ENCODE results near the gene NFATC1. TPM values are rescaled to one million over a fixed set of nuclear protein-coding genes. Genes with fewer than 3 reads are reported as not detected.

The NFATC1 gene
- total RNA-seq, 1 donor from 2014 or later, result 35.4 TPM

GRCh38 chr18:79503406-79503805 lies 107.7 kb downstream of the NFATC1 start:
- peak; percentile 11 for DNase-seq (ENCODE audit: low spot score)

GRCh38 chr18:79504034-79504433 lies 108.3 kb downstream of the NFATC1 start:
- no peak for DNase-seq (ENCODE audit: low spot score)

- DNase-seq (ENCODE audit: low spot score), result peak; percentile 4
These were observed 108.8 kb downstream of the NFATC1 start for GRCh38 chr18:79504495-79504894.

GRCh38 chr18:79505465-79505864 lies 109.7 kb downstream of the NFATC1 start:
- peak; percentile 59 for DNase-seq (ENCODE audit: low spot score)

- peak; percentile 80 for DNase-seq (ENCODE audit: low spot score)
These were observed 110.7 kb downstream of the NFATC1 start for GRCh38 chr18:79506191-79507075.

- peak; percentile 91 for DNase-seq (ENCODE audit: low spot score)
These were observed 111.4 kb downstream of the NFATC1 start for GRCh38 chr18:79507076-79507545.

- DNase-seq (ENCODE audit: low spot score), result peak; percentile 90
These were observed 112.1 kb downstream of the NFATC1 start for GRCh38 chr18:79507546-79508480.

GRCh38 chr18:79508565-79509535 lies 113.1 kb downstream of the NFATC1 start:
- peak; percentile 88 for DNase-seq (ENCODE audit: low spot score)

- peak; percentile 55 for DNase-seq (ENCODE audit: low spot score)
These were observed 113.8 kb downstream of the NFATC1 start for GRCh38 chr18:79509536-79509930.

- DNase-seq (ENCODE audit: low spot score), result peak; percentile 81
These were observed 114.4 kb downstream of the NFATC1 start for GRCh38 chr18:79510046-79510685.

GRCh38 chr18:79510731-79511241 lies 115.1 kb downstream of the NFATC1 start:
- DNase-seq (ENCODE audit: low spot score), result peak; percentile 82

GRCh38 chr18:79511271-79511670 lies 115.5 kb downstream of the NFATC1 start:
- DNase-seq (ENCODE audit: low spot score), result peak; percentile 77

GRCh38 chr18:79511671-79512301 lies 116.1 kb downstream of the NFATC1 start:
- DNase-seq (ENCODE audit: low spot score), result peak; percentile 82

- peak; percentile 82 for DNase-seq (ENCODE audit: low spot score)
These were observed 117.0 kb downstream of the NFATC1 start for GRCh38 chr18:79512461-79513380.

GRCh38 chr18:79513381-79514081 lies 117.8 kb downstream of the NFATC1 start:
- peak; percentile 82 for DNase-seq (ENCODE audit: low spot score)

GRCh38 chr18:79515331-79515730 lies 119.6 kb downstream of the NFATC1 start:
- DNase-seq (ENCODE audit: low spot score), result peak; percentile 51

GRCh38 chr18:79515944-79516351 lies 120.2 kb downstream of the NFATC1 start:
- DNase-seq (ENCODE audit: low spot score), result peak; percentile 78

Measured in mesenteric fat pad (tissue), 1 donor.